Measurements from ENCODE around the gene FBXO46.

FBXO46 gene

GRCh38 chr19:45765702-45766295, 35.1 kb upstream of the FBXO46 start:
- H3K4me1 ChIP-seq (ENCODE audit: control insufficient read depth, insufficient read depth, low read length, unreplicated experiment) = no peaks in the 10 kb centered on the region

DNA sequence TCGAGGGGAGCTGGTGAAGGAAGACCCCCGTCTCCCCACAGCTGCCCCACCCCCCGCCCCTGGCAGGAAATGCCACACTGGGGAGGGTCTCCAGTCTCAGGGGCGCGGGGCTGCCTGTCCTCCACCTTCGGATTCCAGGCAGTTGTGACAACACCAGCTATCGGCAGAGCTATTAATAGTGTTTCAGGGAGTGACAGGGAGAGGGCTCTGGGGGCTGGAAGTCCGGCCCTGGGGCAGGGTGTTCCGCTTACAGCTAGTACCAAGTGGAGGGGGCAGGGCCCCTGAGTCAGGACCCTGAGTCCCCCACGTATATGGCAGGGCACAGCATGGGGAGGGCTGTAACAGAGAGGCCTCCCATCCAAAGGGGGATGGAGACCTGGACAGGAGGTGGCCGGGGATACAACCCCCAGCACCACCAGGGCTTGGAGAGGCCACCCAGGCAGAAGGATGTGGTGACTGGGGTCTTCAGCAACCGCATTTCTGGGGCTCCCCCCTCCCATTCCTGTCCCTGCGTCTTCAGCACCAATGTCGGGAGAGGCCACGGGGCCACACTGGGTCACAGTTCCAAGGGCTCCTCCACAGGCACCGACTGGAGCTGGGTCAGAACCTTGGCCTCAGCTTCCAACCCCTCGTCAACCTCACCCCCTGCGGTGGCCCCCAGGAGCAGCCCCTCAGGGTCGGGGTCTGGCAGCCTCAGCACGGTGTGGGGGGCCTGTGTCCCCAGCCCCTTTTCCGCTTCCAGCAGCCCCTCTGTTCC, 34.4 kb upstream of the FBXO46 start:
- Histone ChIP-seq H3K27me3 (ENCODE audit: insufficient read depth, low read length) (no peaks in the 10 kb centered on the region), H2AFZ (ENCODE audit: low read length, unreplicated experiment) (no peak overlapping the region), H3K4me3 (ENCODE audit: low read depth, low read length) (no peak overlapping the region), H3K27ac (ENCODE audit: low read depth, low read length) (no peak overlapping the region), H3K4me1 (ENCODE audit: control insufficient read depth, insufficient read depth, low read length, unreplicated experiment) (no peaks in the 10 kb centered on the region), H3K79me2 (ENCODE audit: control insufficient read depth, insufficient read depth, low read length, unreplicated experiment) (peaks cover 7% of the 10 kb centered on the region), H3K36me3 (ENCODE audit: insufficient read depth, low read length) (no peaks in the 10 kb centered on the region)

More at GRCh38 chr19:45765702-45766295, 35.1 kb upstream of the FBXO46 start:
- Histone ChIP-seq H2AFZ (ENCODE audit: low read length, unreplicated experiment) (no peak overlapping the region), H3K4me3 (ENCODE audit: low read depth, low read length) (no peak overlapping the region), H3K79me2 (ENCODE audit: control insufficient read depth, insufficient read depth, low read length, unreplicated experiment) (peaks cover 7% of the 10 kb centered on the region), H3K36me3 (ENCODE audit: insufficient read depth, low read length) (no peaks in the 10 kb centered on the region), H3K27me3 (ENCODE audit: insufficient read depth, low read length) (no peaks in the 10 kb centered on the region), H3K27ac (ENCODE audit: low read depth, low read length) (no peak overlapping the region)

DNA sequence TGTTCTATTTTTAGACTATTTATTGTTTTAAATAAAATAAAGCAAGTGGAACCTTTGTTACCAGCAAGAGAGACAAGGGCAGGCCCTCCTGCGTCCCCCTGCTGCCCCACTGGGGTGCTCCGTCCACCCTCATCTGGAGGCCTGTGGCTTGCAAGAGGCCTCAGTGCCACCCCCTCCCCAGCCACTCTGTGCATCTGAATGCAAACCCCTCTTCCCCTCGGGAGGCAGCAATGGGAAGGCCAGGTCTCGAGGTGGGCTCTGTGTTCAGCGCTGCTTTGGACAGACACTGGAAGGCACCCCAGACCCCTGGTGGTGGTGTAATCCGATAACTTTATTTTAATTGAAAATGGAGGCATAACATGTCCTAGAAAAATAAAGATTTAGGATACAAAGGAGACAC, 33.8 kb upstream of the FBXO46 start:
- Histone ChIP-seq H3K4me3 (ENCODE audit: low read depth, low read length) (no peak overlapping the region), H3K27ac (ENCODE audit: low read depth, low read length) (no peak overlapping the region), H3K4me1 (ENCODE audit: control insufficient read depth, insufficient read depth, low read length, unreplicated experiment) (no peaks in the 10 kb centered on the region), H3K27me3 (ENCODE audit: insufficient read depth, low read length) (no peaks in the 10 kb centered on the region), H2AFZ (ENCODE audit: low read length, unreplicated experiment) (no peak overlapping the region), H3K79me2 (ENCODE audit: control insufficient read depth, insufficient read depth, low read length, unreplicated experiment) (peaks cover 7% of the 10 kb centered on the region), H3K36me3 (ENCODE audit: insufficient read depth, low read length) (no peaks in the 10 kb centered on the region)

DNA sequence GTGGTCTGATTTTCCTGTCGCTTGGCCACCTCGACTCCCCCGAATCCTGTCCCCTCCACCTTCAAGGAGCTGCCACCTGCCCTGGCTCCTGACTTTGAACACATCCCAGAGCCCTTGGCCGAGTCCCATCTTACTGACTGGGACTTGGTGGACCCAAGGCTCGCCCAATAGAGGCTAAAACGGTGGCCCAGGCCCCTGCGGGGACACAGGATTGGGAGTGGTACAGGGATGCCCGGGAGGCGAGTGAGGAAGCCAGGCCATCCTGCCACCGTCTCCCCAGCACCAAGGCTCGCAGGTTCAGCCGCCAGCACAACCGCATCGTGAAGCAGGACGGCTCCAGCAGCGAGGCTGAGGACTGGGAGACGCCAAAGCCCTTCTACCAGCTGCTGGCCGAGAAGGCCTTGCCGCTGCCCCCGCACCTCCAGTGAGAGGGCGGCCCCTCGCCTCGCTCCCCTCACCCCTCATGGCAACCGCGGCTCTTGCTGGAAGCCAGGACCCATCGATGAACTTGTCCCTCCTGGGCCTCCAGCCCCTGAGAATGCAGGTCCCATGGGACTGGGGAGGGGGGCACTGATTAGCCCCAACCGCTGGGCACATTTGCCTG, 33.1 kb upstream of the FBXO46 start:
- H3K27ac ChIP-seq (ENCODE audit: low read depth, low read length) = no peak overlapping the region

DNA sequence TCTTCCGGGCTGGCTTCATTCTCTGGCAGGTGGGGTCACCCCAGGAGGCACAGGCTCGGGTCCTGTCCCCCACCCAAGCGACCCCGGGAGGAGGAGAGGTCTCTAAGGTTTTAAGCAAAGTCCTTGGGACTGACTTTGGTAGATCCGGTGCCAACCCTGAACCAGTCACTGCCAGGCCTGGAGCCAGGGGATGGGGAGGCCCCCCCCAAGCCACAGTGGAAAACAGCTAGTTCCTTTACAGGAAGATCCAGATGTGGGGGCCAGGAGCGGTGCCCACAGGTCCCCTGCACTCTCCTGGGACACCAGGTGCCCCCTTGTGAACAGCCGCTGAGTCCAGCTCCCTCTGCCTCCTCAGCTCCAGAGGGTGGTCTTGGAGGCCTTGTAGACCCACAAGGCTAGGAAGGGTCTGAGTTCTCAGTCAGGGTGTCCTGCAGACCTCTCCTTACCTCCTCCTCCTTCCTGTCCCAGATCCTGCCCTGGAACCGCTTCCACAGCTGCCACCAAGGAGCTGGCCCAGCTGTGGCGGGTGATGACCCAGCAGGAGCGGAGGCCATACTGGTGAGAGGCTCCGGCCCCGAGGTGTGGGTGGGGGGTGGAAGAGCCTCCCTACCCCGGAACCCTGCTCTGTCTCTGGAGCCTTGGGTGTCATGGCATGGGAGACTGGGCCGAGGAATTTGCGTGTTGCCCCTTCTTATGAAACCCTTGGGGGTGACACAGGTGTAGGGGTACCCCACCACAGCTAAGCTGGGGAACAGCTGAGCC, 32.4 kb upstream of the FBXO46 start:
- H3K4me1 ChIP-seq (ENCODE audit: control insufficient read depth, insufficient read depth, low read length, unreplicated experiment) = no peaks in the 10 kb centered on the region
- no peak overlapping the region for H3K27ac ChIP-seq (ENCODE audit: low read depth, low read length)
- H3K36me3 ChIP-seq (ENCODE audit: insufficient read depth, low read length) = no peaks in the 10 kb centered on the region
- H3K27me3 ChIP-seq (ENCODE audit: insufficient read depth, low read length) = no peaks in the 10 kb centered on the region
- no peak overlapping the region for H2AFZ ChIP-seq (ENCODE audit: low read length, unreplicated experiment)
- H3K4me3 ChIP-seq (ENCODE audit: low read depth, low read length) = no peak overlapping the region
- peaks cover 7% of the 10 kb centered on the region for H3K79me2 ChIP-seq (ENCODE audit: control insufficient read depth, insufficient read depth, low read length, unreplicated experiment)

More for the DNA sequence above, 33.1 kb upstream of the FBXO46 start:
- Histone ChIP-seq H3K4me3 (ENCODE audit: low read depth, low read length) (no peak overlapping the region), H3K4me1 (ENCODE audit: control insufficient read depth, insufficient read depth, low read length, unreplicated experiment) (no peaks in the 10 kb centered on the region), H3K27me3 (ENCODE audit: insufficient read depth, low read length) (no peaks in the 10 kb centered on the region), H2AFZ (ENCODE audit: low read length, unreplicated experiment) (no peak overlapping the region), H3K36me3 (ENCODE audit: insufficient read depth, low read length) (no peaks in the 10 kb centered on the region), H3K79me2 (ENCODE audit: control insufficient read depth, insufficient read depth, low read length, unreplicated experiment) (peaks cover 7% of the 10 kb centered on the region)

- no peak overlapping the region for H2AFZ ChIP-seq (ENCODE audit: low read length, unreplicated experiment)
- H3K27ac ChIP-seq (ENCODE audit: low read depth, low read length) = no peak overlapping the region
- H3K4me1 ChIP-seq (ENCODE audit: control insufficient read depth, insufficient read depth, low read length, unreplicated experiment) = no peaks in the 10 kb centered on the region
- H3K27me3 ChIP-seq (ENCODE audit: insufficient read depth, low read length) = no peaks in the 10 kb centered on the region
- no peaks in the 10 kb centered on the region for H3K36me3 ChIP-seq (ENCODE audit: insufficient read depth, low read length)
- no peak overlapping the region for H3K4me3 ChIP-seq (ENCODE audit: low read depth, low read length)
- peaks cover 2% of the 10 kb centered on the region for H3K79me2 ChIP-seq (ENCODE audit: control insufficient read depth, insufficient read depth, low read length, unreplicated experiment)
Measured at GRCh38 chr19:45761714-45762113, 31.0 kb upstream of the FBXO46 start.

GRCh38 chr19:45758921-45759320, 28.2 kb upstream of the FBXO46 start:
- H3K27me3 ChIP-seq (ENCODE audit: insufficient read depth, low read length) = no peaks in the 10 kb centered on the region
- no peak overlapping the region for H3K4me3 ChIP-seq (ENCODE audit: low read depth, low read length)
- H2AFZ ChIP-seq (ENCODE audit: low read length, unreplicated experiment) = no peak overlapping the region
- no peaks in the 10 kb centered on the region for H3K79me2 ChIP-seq (ENCODE audit: control insufficient read depth, insufficient read depth, low read length, unreplicated experiment)
- H3K4me1 ChIP-seq (ENCODE audit: control insufficient read depth, insufficient read depth, low read length, unreplicated experiment) = no peaks in the 10 kb centered on the region
- H3K27ac ChIP-seq (ENCODE audit: low read depth, low read length) = no peak overlapping the region
- H3K36me3 ChIP-seq (ENCODE audit: insufficient read depth, low read length) = no peaks in the 10 kb centered on the region

DNA sequence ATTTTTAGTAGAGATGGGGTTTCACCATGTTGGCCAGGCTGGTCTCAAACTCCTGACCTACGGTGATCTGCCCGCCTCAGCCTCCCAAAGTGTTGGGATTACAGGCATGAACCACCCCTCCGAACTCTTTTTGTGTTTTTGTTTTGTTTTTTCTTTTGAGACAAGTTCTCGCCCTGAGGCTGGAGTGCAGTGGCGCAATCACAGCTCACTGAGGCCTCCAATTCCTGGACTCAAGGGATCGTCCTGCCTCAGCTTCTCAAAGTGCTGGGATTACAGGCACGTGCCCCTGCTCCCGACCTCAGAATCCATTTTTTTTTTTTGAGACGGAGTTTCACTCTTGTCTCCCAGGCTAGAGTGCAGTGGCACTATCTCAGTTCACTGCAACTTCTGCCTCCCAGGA, 27.0 kb upstream of the FBXO46 start:
- no peaks in the 10 kb centered on the region for H3K36me3 ChIP-seq (ENCODE audit: insufficient read depth, low read length)
- no peak overlapping the region for H3K4me3 ChIP-seq (ENCODE audit: low read depth, low read length)
- no peak overlapping the region for H3K27ac ChIP-seq (ENCODE audit: low read depth, low read length)
- no peaks in the 10 kb centered on the region for H3K27me3 ChIP-seq (ENCODE audit: insufficient read depth, low read length)
- no peaks in the 10 kb centered on the region for H3K4me1 ChIP-seq (ENCODE audit: control insufficient read depth, insufficient read depth, low read length, unreplicated experiment)
- no peak overlapping the region for H2AFZ ChIP-seq (ENCODE audit: low read length, unreplicated experiment)
- no peaks in the 10 kb centered on the region for H3K79me2 ChIP-seq (ENCODE audit: control insufficient read depth, insufficient read depth, low read length, unreplicated experiment)

- H3K27ac ChIP-seq (ENCODE audit: low read depth, low read length) = no peak overlapping the region
- H3K27me3 ChIP-seq (ENCODE audit: insufficient read depth, low read length) = no peaks in the 10 kb centered on the region
- H3K79me2 ChIP-seq (ENCODE audit: control insufficient read depth, insufficient read depth, low read length, unreplicated experiment) = no peaks in the 10 kb centered on the region
- H3K4me1 ChIP-seq (ENCODE audit: control insufficient read depth, insufficient read depth, low read length, unreplicated experiment) = no peaks in the 10 kb centered on the region
- no peak overlapping the region for H2AFZ ChIP-seq (ENCODE audit: low read length, unreplicated experiment)
- H3K4me3 ChIP-seq (ENCODE audit: low read depth, low read length) = no peak overlapping the region
- H3K36me3 ChIP-seq (ENCODE audit: insufficient read depth, low read length) = no peaks in the 10 kb centered on the region
Measured at GRCh38 chr19:45754323-45754722, 23.6 kb upstream of the FBXO46 start.

GRCh38 chr19:45753548-45753947, 22.9 kb upstream of the FBXO46 start:
- no peaks in the 10 kb centered on the region for H3K4me1 ChIP-seq (ENCODE audit: control insufficient read depth, insufficient read depth, low read length, unreplicated experiment)
- H3K27ac ChIP-seq (ENCODE audit: low read depth, low read length) = no peak overlapping the region
- no peaks in the 10 kb centered on the region for H3K79me2 ChIP-seq (ENCODE audit: control insufficient read depth, insufficient read depth, low read length, unreplicated experiment)
- H3K4me3 ChIP-seq (ENCODE audit: low read depth, low read length) = no peak overlapping the region
- no peaks in the 10 kb centered on the region for H3K27me3 ChIP-seq (ENCODE audit: insufficient read depth, low read length)
- no peak overlapping the region for H2AFZ ChIP-seq (ENCODE audit: low read length, unreplicated experiment)
- H3K36me3 ChIP-seq (ENCODE audit: insufficient read depth, low read length) = no peaks in the 10 kb centered on the region
